Measurements from ENCODE around the gene DUSP22. TPM values are rescaled to one million over a fixed set of nuclear protein-coding genes. Genes with fewer than 3 reads are reported as not detected.

DUSP22 gene
- total RNA-seq, 1 donor from 2014 or later, result 34.9 TPM

DNA sequence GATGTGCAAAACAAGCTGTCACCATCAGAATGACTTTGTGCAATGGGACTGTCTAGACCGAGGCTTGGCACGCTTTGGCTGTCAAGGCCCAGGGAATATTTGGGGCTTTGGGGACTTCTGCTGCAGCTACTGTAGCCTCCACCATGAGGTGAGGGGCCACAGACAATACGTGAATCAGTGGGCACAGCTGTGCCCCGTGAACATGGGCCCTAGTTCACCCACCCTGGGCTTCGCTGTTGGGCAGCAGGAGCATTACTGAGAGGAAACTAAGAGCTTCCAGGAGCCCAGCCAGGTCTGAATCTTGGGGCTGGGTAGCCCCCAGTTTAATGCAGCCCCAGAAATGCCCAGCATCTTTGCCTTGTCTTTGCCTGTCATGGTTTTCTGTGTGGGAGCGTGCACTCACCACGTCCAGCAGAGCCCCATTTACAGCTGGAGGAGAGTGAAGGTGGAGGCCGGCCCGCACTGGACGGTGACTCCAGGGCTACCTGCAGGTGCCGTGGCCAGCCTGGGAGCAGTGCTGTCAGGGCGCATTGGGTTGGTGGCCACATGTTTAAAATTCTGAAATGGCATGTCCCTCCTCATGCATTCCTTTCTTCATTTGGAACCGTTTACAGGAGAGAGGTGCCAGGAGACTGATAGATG lies 34.7 kb downstream of the DUSP22 start:
- no peaks in the 10 kb centered on the region for H3K27me3 ChIP-seq (ENCODE audit: insufficient read depth, low read length)
- FAIRE-seq (no peak), DNase-seq (ENCODE audit: low read depth) (no peak)
- H3K27me3 Mint-ChIP-seq (ENCODE audit: low read depth, unreplicated experiment), result no peaks in the 10 kb centered on the region
- no peak overlapping the region for H3K9ac ChIP-seq (ENCODE audit: low read length)
- H3K36me3 Mint-ChIP-seq (ENCODE audit: low read depth, unreplicated experiment), result peaks cover 4% of the 10 kb centered on the region
- H3K36me3 ChIP-seq (ENCODE audit: insufficient read depth, low read length), result no peaks in the 10 kb centered on the region
- peak overlapping the region; percentile 89 for H3K27ac Mint-ChIP-seq (ENCODE audit: unreplicated experiment)
- TF ChIP-seq EZH2 (IDR thresholded peaks at IDR 0.05; ENCODE audit: insufficient read depth, low read length), result no peak
- TF ChIP-seq, protein P1, sequence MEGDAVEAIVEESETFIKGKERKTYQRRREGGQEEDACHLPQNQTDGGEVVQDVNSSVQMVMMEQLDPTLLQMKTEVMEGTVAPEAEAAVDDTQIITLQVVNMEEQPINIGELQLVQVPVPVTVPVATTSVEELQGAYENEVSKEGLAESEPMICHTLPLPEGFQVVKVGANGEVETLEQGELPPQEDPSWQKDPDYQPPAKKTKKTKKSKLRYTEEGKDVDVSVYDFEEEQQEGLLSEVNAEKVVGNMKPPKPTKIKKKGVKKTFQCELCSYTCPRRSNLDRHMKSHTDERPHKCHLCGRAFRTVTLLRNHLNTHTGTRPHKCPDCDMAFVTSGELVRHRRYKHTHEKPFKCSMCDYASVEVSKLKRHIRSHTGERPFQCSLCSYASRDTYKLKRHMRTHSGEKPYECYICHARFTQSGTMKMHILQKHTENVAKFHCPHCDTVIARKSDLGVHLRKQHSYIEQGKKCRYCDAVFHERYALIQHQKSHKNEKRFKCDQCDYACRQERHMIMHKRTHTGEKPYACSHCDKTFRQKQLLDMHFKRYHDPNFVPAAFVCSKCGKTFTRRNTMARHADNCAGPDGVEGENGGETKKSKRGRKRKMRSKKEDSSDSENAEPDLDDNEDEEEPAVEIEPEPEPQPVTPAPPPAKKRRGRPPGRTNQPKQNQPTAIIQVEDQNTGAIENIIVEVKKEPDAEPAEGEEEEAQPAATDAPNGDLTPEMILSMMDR (IDR thresholded peaks at IDR 0.05; ENCODE audit: insufficient read depth, low read depth, low read length), result no peak
- H2AFZ ChIP-seq (ENCODE audit: low read depth, low read length), result no peak overlapping the region
- peaks cover 3% of the 10 kb centered on the region for H3K9me3 Mint-ChIP-seq (ENCODE audit: unreplicated experiment)
- no peaks in the 10 kb centered on the region for H3K9me3 ChIP-seq (ENCODE audit: insufficient read depth, low read depth, low read length)
- H3K79me2 ChIP-seq (ENCODE audit: insufficient read depth, low read length), result peaks cover 4% of the 10 kb centered on the region
- no peak overlapping the region for H3K4me3 ChIP-seq (ENCODE audit: insufficient read depth, low read depth, low read length)
- no peaks in the 10 kb centered on the region for H3K4me1 Mint-ChIP-seq (ENCODE audit: low read depth, unreplicated experiment)
- H3K4me1 ChIP-seq (ENCODE audit: insufficient read depth, low read length), result peaks cover 15% of the 10 kb centered on the region
- H3K27ac ChIP-seq (ENCODE audit: low read depth, low read length), result no peak overlapping the region
- H3K4me3 Mint-ChIP-seq (ENCODE audit: unreplicated experiment), result no peak overlapping the region
- H4K20me1 ChIP-seq (ENCODE audit: insufficient read depth, low read length), result peaks cover 33% of the 10 kb centered on the region
- H3K4me2 ChIP-seq (ENCODE audit: low read length), result no peak overlapping the region

DNA sequence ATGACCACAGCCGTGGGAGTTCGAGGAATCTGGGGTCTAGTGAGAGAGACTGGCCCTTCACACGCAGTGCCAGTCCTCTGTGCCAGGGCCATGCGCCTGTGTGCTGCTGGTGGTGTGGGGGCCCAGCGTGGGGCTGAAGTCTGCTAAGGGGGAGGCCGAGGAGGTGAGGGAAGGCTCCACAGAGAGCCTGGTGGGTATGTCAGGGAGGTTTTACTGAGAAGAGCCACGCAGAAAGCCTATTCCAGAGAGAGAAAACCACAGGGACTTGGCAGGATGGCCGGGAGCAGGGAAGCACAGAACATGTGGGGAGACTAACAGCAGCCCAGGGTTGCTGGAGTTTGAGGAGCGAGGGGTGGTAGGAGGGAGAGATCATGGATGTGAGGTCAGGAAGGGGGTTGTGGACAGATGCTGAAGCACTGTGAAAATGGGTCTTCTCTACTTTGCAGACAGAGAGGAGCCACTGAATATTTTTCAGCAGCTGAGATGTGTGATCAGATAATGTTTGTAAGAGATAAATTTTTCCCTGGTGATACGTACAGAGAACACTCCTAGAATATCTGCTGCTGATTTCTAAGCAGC lies 35.3 kb downstream of the DUSP22 start:
- Mint-ChIP-seq H3K36me3 (ENCODE audit: low read depth, unreplicated experiment) (peaks cover 4% of the 10 kb centered on the region), H3K27ac (ENCODE audit: unreplicated experiment) (peak overlapping the region; percentile 89), H3K4me3 (ENCODE audit: unreplicated experiment) (peak overlapping the region; percentile 17), H3K4me1 (ENCODE audit: low read depth, unreplicated experiment) (no peaks in the 10 kb centered on the region), H3K27me3 (ENCODE audit: low read depth, unreplicated experiment) (no peaks in the 10 kb centered on the region), H3K9me3 (ENCODE audit: unreplicated experiment) (peaks cover 3% of the 10 kb centered on the region)
- FAIRE-seq (no peak), DNase-seq (ENCODE audit: low read depth) (peak; percentile 67)
- Histone ChIP-seq H3K79me2 (ENCODE audit: insufficient read depth, low read length) (peaks cover 4% of the 10 kb centered on the region), H4K20me1 (ENCODE audit: insufficient read depth, low read length) (peaks cover 38% of the 10 kb centered on the region), H2AFZ (ENCODE audit: low read depth, low read length) (no peak overlapping the region), H3K27ac (ENCODE audit: low read depth, low read length) (no peak overlapping the region), H3K4me3 (ENCODE audit: insufficient read depth, low read depth, low read length) (no peak overlapping the region), H3K4me1 (ENCODE audit: insufficient read depth, low read length) (peaks cover 15% of the 10 kb centered on the region), H3K9ac (ENCODE audit: low read length) (no peak overlapping the region), H3K4me2 (ENCODE audit: low read length) (peak overlapping the region; percentile 34), H3K9me3 (ENCODE audit: insufficient read depth, low read depth, low read length) (no peaks in the 10 kb centered on the region), H3K36me3 (ENCODE audit: insufficient read depth, low read length) (no peaks in the 10 kb centered on the region), H3K27me3 (ENCODE audit: insufficient read depth, low read length) (no peaks in the 10 kb centered on the region)
- TF ChIP-seq, protein P1 (IDR thresholded peaks at IDR 0.05; ENCODE audit: insufficient read depth, low read depth, low read length), result no peak
- TF ChIP-seq EZH2 (IDR thresholded peaks at IDR 0.05; ENCODE audit: insufficient read depth, low read length), result no peak

DNA sequence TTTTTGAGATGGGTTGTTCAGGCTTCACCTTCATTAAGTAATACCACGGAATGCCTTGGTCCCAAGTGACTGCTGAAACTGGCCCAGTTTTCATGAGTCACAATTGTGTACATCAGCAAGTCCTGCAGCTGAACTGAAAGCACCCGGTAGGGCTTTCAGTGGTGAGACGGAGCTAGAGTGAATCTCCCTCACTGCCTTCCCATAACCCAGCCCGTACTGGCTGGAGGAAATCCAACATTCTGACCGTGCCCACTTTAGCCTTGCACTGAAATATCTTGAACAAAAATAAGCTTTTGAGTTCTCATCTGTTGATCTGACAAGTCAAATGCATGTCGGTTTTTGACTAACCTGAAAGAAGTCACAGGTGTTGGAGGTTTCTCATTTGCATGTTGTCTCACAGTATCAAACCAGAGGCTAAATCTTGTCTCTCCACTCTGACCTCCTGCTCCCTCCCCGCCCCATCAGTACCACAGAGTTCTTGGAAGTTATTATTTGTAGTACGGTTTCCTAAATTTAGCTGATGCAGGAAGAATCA lies 35.9 kb downstream of the DUSP22 start:
- H3K9me3 Mint-ChIP-seq (ENCODE audit: unreplicated experiment), result peaks cover 3% of the 10 kb centered on the region
- no peak overlapping the region for H3K4me3 Mint-ChIP-seq (ENCODE audit: unreplicated experiment)
- no peaks in the 10 kb centered on the region for H3K27me3 Mint-ChIP-seq (ENCODE audit: low read depth, unreplicated experiment)
- peaks cover under 1% of the 10 kb centered on the region for H3K4me1 Mint-ChIP-seq (ENCODE audit: low read depth, unreplicated experiment)
- Histone ChIP-seq H3K4me1 (ENCODE audit: insufficient read depth, low read length) (peaks cover 15% of the 10 kb centered on the region), H3K36me3 (ENCODE audit: insufficient read depth, low read length) (no peaks in the 10 kb centered on the region), H3K9ac (ENCODE audit: low read length) (no peak overlapping the region), H3K4me2 (ENCODE audit: low read length) (peak overlapping the region; percentile 34), H4K20me1 (ENCODE audit: insufficient read depth, low read length) (peaks cover 38% of the 10 kb centered on the region), H3K79me2 (ENCODE audit: insufficient read depth, low read length) (peaks cover 4% of the 10 kb centered on the region), H2AFZ (ENCODE audit: low read depth, low read length) (no peak overlapping the region), H3K9me3 (ENCODE audit: insufficient read depth, low read depth, low read length) (no peaks in the 10 kb centered on the region), H3K27ac (ENCODE audit: low read depth, low read length) (no peak overlapping the region), H3K4me3 (ENCODE audit: insufficient read depth, low read depth, low read length) (no peak overlapping the region), H3K27me3 (ENCODE audit: insufficient read depth, low read length) (no peaks in the 10 kb centered on the region)
- H3K27ac Mint-ChIP-seq (ENCODE audit: unreplicated experiment), result no peak overlapping the region
- H3K36me3 Mint-ChIP-seq (ENCODE audit: low read depth, unreplicated experiment), result peaks cover 4% of the 10 kb centered on the region
- no peak for FAIRE-seq
- peak; percentile 88 for DNase-seq (ENCODE audit: low read depth)
- no peak for TF ChIP-seq EZH2 (IDR thresholded peaks at IDR 0.05; ENCODE audit: insufficient read depth, low read length)
- TF ChIP-seq, protein P1 (IDR thresholded peaks at IDR 0.05; ENCODE audit: insufficient read depth, low read depth, low read length), result no peak
